ENCODE measurements around the gene RABGAP1L.
"Not testable (repeated sequence)": the region's sequence is repeated elsewhere in the genome, so short reads cannot be mapped to it uniquely, and the experiment has no call there.

RABGAP1L gene

DNA sequence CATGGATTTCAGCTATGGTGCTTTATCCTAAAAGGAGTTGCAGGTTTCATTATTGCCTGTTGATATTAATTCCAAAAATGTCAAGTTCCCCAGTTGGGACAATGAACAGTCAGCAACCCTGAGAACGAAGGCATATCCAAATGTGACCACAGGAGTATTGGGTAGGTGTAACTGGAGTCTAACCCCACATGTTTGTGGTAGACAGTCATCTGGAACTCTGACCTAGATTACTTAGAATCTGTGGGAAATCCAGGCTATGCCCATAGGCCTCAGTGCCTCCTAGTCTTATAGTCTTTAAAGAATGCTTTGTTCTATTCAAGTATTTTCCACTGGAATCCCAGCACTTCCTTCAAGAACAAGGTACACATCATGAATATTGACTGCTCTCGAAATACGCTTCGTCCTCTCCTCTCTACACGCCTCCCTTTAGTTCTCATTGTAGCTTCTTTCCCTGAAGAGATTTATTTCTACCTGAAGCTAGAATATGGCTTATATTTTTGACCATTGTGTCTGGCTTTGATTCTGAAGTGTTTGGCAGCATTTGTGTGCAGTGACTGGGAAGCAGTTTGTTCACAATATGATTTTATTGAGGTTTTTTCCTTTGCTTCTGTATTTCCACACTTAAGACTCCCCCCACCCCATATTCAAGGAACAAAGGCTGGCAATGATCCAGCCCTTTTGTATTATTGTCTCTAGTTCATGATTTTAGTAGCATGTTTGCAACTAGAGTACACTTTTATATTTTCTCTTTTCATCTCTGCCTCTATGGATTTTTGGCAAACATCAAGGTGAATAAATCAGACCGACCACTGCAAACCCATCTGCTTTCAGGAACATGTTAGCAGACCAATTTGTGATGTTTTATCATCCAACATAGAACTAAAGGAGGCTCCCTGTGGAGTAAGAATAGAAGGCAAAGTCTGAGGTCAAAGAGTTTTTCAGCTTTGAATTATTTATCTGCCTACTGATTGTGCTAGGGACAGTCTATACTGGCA lies 467.0 kb downstream of the RABGAP1L start:
- no peak for DNase-seq

GRCh38 chr1:174637487-174637886 lies 478.2 kb downstream of the RABGAP1L start:
- DNase-seq: no peak

- DNase-seq: no peak
Observed at GRCh38 chr1:174639461-174639860, 480.1 kb downstream of the RABGAP1L start.

DNA sequence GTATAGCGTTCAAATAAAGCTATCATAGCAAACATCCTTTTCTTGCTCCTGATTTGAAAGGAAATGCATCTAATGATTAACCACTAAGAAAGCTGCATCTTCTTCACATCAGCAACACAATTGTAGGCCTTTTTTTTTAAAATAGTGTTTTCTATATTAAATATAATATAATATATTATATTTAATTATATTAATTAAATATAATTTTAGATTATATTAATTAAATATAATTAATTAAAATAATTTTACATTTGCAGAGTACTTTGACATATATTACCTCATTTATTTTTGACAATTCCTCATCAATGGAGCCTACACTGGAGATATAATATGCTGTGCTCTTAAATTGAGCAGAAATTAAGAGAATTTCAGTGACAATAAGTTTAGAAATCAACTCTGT lies 481.5 kb downstream of the RABGAP1L start:
- no peak for DNase-seq

DNA sequence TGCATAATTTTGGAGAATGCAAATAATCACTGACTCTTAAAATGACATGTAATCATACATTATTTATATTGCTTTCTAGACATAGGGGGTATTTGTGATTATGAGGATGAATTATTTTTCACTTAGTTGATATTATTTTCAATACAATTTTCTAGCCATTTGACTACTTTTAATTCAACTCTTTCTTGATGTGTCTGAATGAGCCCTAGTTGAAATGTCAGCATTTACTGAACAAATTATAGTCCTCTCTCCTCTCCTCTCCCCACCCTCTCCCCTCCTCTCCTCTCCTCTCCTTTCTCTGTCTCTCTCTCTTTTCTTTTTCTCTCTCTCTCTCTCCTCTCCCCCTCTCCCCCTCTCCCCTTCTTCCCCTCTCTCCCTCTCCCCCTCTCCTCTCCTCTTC lies 483.1 kb downstream of the RABGAP1L start:
- no peak for DNase-seq

DNA sequence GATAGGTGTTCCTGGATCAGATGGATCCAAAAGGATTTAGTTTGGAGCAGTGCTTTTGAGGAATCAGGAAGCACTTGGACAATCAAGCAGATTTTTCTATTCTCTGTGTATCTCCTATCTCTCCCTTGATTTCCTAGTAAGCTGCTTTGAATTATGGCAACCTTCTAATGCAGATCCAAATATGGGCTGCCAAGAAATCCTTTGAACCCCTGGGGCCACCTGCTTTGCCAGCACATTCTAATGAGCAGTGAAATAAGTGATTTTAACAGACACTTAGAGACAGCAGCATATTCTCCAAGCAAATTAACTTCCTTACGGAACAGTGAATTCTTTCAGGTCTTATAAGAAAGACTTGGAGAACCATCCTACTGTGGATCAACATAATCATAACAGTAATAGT lies 483.9 kb downstream of the RABGAP1L start:
- no peak for DNase-seq

- not testable (repeated sequence) for DNase-seq
Observed at GRCh38 chr1:174649572-174649971, 490.3 kb downstream of the RABGAP1L start.

- DNase-seq: no peak
Observed at GRCh38 chr1:174652569-174653280, 493.4 kb downstream of the RABGAP1L start.

DNA sequence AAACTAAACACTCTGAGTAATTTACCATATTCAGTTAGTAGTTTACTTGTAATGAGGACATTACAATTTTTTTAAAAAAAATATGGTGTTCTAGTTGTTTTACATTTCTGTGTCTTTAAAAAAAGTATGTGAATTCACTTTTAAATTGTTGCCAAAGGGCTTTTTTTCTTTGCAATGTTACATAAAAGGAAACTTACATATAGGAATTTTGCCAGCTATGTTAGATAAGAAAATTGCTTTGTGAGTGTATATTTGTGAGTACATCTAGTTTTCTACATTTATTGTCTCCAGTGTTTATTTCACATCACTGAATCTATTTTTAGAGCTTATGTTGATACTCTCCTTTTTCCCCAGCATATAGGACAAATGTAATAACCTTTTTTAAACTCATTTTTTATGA lies 495.2 kb downstream of the RABGAP1L start:
- DNase-seq: no peak

- DNase-seq: no peak
Observed at GRCh38 chr1:174656409-174657059, 497.2 kb downstream of the RABGAP1L start.

DNA sequence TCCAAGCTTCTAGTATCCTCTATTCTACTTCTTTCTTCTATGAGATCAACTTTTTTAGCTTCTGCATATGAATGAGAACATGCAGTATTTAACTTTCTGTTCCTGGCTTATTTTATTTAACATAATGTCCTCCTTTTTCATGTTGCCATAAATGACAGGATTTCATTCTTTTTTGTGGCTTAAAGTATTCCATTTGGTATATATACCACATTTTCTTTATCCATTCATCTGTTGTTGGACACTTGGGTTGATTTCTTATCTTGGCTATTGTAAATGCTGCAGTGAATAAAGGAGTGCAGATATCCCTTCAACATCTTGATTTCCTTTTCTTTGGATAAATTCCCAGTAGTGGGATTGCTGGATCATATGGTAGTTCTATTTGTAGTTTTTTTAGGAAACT lies 498.1 kb downstream of the RABGAP1L start:
- DNase-seq: no peak

DNA sequence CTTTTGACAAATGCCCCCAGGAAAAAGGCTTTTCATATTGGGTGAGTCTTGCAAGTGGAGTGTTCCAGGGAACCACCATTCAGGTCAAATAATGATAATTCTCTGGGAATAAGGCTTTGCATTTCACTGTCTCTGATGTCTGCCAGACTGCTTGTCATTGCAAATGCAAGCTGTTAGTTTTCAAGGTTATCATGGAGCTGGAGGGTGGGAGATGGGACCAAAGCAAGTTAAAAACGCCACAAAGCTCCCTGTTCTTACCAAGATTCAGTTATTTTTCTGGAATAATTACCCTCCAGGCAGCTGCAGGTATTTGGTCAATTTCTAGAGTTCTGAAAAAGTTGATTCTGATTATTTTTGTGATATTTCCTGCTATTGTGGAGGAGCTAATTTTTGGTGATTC lies 498.6 kb downstream of the RABGAP1L start:
- DNase-seq: no peak

DNA sequence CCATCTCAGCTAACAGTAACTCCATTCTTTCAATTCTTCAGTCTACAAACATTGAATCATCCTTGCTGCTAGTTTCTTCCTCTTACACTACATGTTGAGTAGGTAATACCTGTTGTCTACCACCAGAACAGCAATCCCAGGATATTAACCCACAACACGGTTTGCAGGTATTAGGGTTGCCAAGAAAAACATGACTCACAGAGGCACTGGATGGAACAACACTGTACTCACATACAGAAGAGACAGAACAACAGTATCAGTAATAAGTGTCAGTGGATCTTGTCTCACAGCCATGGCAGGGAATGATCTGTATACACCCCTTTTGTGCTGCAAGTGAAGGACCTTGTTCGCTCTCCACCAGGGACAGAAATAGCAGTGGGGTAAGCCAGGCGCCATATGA lies 500.5 kb downstream of the RABGAP1L start:
- no peak for DNase-seq

GRCh38 chr1:174660476-174660875 lies 501.2 kb downstream of the RABGAP1L start:
- DNase-seq: no peak

GRCh38 chr1:174663358-174663757 lies 504.0 kb downstream of the RABGAP1L start:
- no peak for DNase-seq

- no peak for DNase-seq
Observed at GRCh38 chr1:174666248-174666647, 506.9 kb downstream of the RABGAP1L start.

DNA sequence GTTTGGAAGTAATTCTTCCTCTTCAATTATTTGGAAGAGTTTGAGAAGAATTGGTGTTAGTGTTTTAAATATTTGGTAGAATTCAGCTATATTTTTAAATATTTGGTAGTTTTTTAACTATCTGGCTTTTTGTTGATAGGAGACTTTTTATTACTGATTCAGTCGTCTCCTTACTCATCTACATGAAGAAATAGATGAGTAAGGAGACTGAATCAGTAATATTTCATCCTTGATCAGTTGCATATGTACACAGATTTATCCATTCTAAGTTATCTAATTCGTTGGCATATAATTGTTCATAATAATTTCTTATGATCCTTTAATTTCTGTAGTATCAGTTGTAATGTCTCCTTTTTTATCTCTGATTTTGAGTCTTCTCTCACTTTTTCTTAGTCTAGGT lies 512.5 kb downstream of the RABGAP1L start:
- no peak for DNase-seq

- no peak for DNase-seq
Observed at GRCh38 chr1:174676856-174677255, 517.5 kb downstream of the RABGAP1L start.

GRCh38 chr1:174678657-174679056 lies 519.3 kb downstream of the RABGAP1L start:
- DNase-seq: no peak

- no peak for DNase-seq
Observed at GRCh38 chr1:174680101-174680500, 520.8 kb downstream of the RABGAP1L start.

DNA sequence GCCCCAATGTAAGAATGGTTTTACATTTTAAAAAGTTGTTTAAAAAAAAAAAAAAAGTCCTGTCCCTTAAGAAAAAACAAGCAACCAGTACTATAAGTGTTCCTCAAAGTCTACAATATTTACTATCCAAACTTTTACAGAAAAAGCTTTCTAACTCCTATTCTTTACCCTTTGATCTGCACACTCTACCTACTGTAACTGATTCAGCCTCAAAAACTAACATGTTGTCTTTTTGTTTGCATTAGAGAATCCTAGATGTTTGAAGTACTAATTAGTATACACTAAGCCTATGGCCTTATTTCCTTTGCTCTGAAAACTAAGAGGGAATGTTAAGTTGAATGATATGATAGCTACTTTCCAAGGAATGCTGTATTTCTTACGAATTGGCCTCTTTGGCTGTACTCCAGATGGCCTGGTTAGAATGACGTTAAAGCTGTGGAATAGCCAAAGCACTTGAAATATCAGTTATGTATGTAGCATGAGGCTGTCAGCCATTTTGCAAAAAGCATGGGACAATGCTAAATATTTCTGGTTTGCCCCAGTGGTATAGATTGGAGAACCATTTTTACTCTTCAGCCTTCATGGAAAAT lies 523.2 kb downstream of the RABGAP1L start:
- no peak for DNase-seq

DNA sequence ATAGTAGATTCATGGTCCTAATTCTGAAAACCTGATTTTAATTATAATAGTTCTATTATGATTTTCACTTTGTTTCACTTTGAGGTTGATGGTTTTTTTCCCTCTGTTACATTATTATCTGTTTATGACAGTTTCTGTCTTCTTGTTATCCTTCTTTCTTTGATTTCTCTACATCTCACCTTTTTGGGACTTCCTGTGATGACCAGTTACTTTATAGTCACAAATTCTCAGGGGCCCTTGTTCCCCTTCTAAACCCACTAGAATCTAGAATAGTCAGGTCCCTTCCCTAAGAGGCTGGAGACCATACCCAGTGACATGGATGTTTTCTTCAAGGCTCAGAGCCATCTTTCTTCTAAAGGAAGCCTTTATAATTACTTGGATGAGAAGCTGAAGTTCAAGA lies 526.9 kb downstream of the RABGAP1L start:
- DNase-seq: no peak

DNA sequence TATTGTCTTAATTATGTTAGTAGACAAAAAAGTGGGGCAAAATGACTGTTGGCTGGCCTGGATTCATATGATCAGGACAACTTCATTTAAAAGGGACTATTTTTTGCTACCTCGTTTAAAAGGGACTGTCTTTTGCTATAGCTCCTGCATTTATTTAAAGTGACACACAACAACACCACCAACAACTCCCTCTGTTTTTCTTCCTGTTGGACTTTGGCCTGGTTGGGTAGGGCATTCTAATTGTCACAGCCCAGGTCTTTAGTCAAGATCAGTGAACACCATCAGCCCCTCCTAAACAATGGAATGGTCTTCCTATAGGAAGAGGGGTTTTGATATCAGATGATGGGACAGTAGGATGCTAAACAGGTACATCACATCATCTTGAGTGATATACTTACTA lies 530.2 kb downstream of the RABGAP1L start:
- DNase-seq: no peak

All from NK-92 treated with Interleukin-12 subunit alpha and Interleukin-12 subunit beta, amount 100 ng/mL, for 24 hours (cell line).